IMR-90 (cell line): ENCODE results near the gene EMD. TPM values are rescaled to one million over a fixed set of nuclear protein-coding genes. Genes with fewer than 3 reads are reported as not detected.

Experiments
- CHD1 ChIP-seq: IDR thresholded peaks from 2 replicates; pipeline ENCODE4 v1.6.1; 2012; ENCODE audit warnings: low read depth, low read length, improper control_type of control experiment
- MAZ ChIP-seq: IDR thresholded peaks from 2 replicates; pipeline ENCODE4 v1.6.1; 2012; ENCODE audit warnings: low read depth, mild to moderate bottlenecking, low read length, improper control_type of control experiment, moderate library complexity, borderline replicate concordance
- polyA plus RNA-seq, 3 experiments: library from polyadenylated mRNA; depleted of rRNA; stranded (reverse); fragments of >200 nt; gene quantifications; 2 replicates each; pipeline ENCODE4 v1.2.3, GENCODE V29; 2012; ENCODE audit warnings: low replicate concordance in 1 of 3
- total RNA-seq: library from RNA; depleted of rRNA; stranded (reverse); fragments of >200 nt; gene quantifications from 2 replicates; pipeline ENCODE4 v1.2.3, GENCODE V29; 2012
- TF ChIP-seq, protein P1 (sequence below): fragments of 150-350 bp; IDR thresholded peaks from 2 replicates; pipeline ENCODE4 v1.6.1; 2016; ENCODE audit warnings: low read depth, mild to moderate bottlenecking, low read length, moderate library complexity, borderline replicate concordance

Gene EMD
- total and polyA plus RNA-seq, 2 of the 4 experiments (the other 2 are of a cell fraction): 9.9 to 80.6 TPM

DNA sequence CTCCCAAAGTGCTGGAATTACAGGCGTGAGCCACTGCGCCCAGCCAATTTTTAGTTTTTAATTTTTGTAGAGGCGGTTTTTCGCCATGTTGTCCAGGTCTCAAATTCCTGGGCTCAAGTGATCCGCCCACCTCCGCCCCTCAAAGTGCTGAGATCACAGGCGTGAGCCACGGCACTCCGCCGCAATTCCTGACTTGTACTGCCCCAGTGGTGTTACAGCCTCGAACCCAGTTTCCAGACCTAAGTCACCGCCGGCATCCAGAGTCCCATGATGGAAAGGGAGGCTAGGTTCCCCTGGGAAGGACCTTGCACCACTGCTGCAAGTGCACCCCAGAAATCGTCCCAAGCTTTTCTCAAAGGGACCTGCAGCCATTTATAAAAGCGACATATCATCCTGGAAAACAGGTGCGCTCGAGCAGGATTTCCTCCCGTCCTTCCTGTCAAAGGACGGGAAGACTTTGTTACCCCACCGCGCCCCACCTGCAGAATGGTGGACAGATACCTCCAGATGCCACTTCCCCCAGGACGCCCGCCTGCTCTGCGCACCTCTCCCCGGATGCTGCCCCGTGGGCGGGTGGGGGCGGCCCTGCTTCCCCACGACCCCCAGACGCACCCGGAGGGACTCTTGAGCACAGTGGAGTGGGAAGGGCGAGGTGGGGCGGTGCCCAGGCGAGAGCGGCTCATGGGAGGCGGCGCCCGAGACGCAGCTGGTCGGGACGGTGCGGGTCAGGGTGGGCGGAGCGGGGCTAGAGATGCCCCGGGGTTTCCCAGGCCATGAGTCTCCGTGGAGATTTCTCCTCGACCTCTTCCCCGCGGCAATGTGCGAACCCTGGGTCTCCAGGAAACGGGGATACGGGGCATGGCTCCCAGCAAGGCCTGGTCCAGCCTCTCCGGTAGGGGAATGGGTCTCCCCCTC lies 18.1 kb downstream of the EMD start (continued):
- TF ChIP-seq, protein P1, sequence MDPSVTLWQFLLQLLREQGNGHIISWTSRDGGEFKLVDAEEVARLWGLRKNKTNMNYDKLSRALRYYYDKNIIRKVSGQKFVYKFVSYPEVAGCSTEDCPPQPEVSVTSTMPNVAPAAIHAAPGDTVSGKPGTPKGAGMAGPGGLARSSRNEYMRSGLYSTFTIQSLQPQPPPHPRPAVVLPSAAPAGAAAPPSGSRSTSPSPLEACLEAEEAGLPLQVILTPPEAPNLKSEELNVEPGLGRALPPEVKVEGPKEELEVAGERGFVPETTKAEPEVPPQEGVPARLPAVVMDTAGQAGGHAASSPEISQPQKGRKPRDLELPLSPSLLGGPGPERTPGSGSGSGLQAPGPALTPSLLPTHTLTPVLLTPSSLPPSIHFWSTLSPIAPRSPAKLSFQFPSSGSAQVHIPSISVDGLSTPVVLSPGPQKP: no peak
- TF ChIP-seq MAZ (no peak), CHD1 (no peak)
